Gastrocnemius medialis (tissue), 4 donors: ENCODE data around the gene CTAG1B. TPM values are rescaled to one million over a fixed set of nuclear protein-coding genes. Genes with fewer than 3 reads are reported as not detected.
"Not testable (repeated sequence)": the region's sequence is repeated elsewhere in the genome, so short reads cannot be mapped to it uniquely, and the experiment has no call there.

ENCODE experiments used
- ATAC-seq, 2 donors: fragments of 150-250 bp; one replicate each; pipeline ENCODE4 v1.9.1; 2016
- DNase-seq, 2 donors: peaks; one replicate each; pipeline ENCODE4 v3.0.0-alpha.2; 2019
- H3K27ac ChIP-seq, 4 donors: fragments of 200-600 bp; sonication (generic); 1 replicate in 1 of 4; 2 replicates in 3 of 4; pipeline ENCODE4 v1.5.1; 2016 to 2018; ENCODE audit warnings: mild to moderate bottlenecking in 2 of 4, moderate library complexity in 1 of 4
- H3K27me3 ChIP-seq, 3 donors: fragments of 200-600 bp; sonication (generic) in 2 of 3; 1 replicate in 1 of 3; 2 replicates in 2 of 3; pipeline versions ENCODE4 v1.5.1 to v1.6.0; 2016 to 2019; ENCODE audit warnings: mild to moderate bottlenecking in 1 of 3, moderate library complexity in 1 of 3
- H3K36me3 ChIP-seq, 2 donors: fragments of 200-600 bp; sonication (generic) in 1 of 2; one replicate each; pipeline ENCODE4 v1.5.1; 2017 to 2018
- H3K4me1 ChIP-seq, 2 donors: fragments of 200-600 bp; sonication (generic) in 1 of 2; one replicate each; pipeline ENCODE4 v1.5.1; 2016 to 2017; ENCODE audit warnings: mild to moderate bottlenecking in 2 of 2
- H3K4me3 ChIP-seq, 4 donors: fragments of 200-600 bp; sonication (generic) in 3 of 4; 1 replicate in 1 of 4; 2 replicates in 3 of 4; pipeline ENCODE4 v1.5.1; 2016 to 2019; ENCODE audit warnings: mild to moderate bottlenecking in 2 of 4
- H3K9me3 ChIP-seq, 3 donors: fragments of 200-600 bp; sonication (generic) in 2 of 3; 1 replicate in 1 of 3; 2 replicates in 2 of 3; pipeline ENCODE4 v1.5.1; 2016 to 2019
- CTCF ChIP-seq, 5 experiments: fragments of 450-650 bp in 3 of 5; fragments of 200-600 bp in 2 of 5; sonication (generic) in 2 of 5; IDR thresholded peaks in 4 of 5; conservative IDR thresholded peaks in 1 of 5; 1 replicate in 4 of 5; 2 replicates in 1 of 5; pipeline ENCODE4 v1.5.1; 2016 to 2019; ENCODE audit warnings: antibody characterized with exemption in 5 of 5, mild to moderate bottlenecking in 3 of 5, moderate library complexity in 3 of 5
- POLR2A ChIP-seq, 2 donors: fragments of 450-650 bp; IDR thresholded peaks; one replicate each; pipeline ENCODE4 v1.6.1; 2017; ENCODE audit warnings: antibody characterized with exemption in 2 of 2, mild to moderate bottlenecking in 2 of 2, moderate library complexity in 2 of 2
- in situ Hi-C, 4 donors: fragments of 200-750 bp; cut with MboI; loops; one replicate each; pipeline versions ENCODE4 v1.15.0 to v1.8.0; 2017; ENCODE audit warnings: low sequenced_read_pairs in 4 of 4
- intact Hi-C: fragments of 100-400 bp; cut with DNase I; formaldehyde crosslinking; loops from one replicate; pipeline ENCODE4 v1.15.1; 2023; ENCODE audit warnings: low total_unique reads
- total RNA-seq, 4 donors: library from RNA; depleted of rRNA; stranded (reverse); fragments of >200 nt; gene quantifications; one replicate each; pipeline versions ENCODE4 v1.1.0 to v1.2.3, GENCODE V29; 2016

The CTAG1B gene
- total RNA-seq, 4 donors from 2014 or later = not detected

- Histone ChIP-seq H3K36me3 (no peaks in the 10 kb centered on the region), H3K4me1 (no peaks in the 10 kb centered on the region), H3K9me3 (no peaks in the 10 kb centered on the region), H3K27me3 (no peaks in the 10 kb centered on the region), H3K27ac (no peak overlapping the region), H3K4me3 (no peak overlapping the region)
- in situ Hi-C loops (no loop called here), intact Hi-C loops (no loop called here)
- DNase-seq (no peak), ATAC-seq (no peak)
- TF ChIP-seq CTCF (IDR thresholded peaks at IDR 0.05 in 4 of 5, conservative IDR thresholded peaks at IDR 0.05 in 1 of 5) (no peak), POLR2A (IDR thresholded peaks at IDR 0.05) (no peak)
Measured at GRCh38 chrX:154654372-154654771, 35.3 kb upstream of the CTAG1B start.

GRCh38 chrX:154653413-154653812 lies 34.3 kb upstream of the CTAG1B start, which contains the start of gene CTAG2:
TSS of gene CTAG2 (minus strand) at chrX:154653579. CDS start at chrX:154653515, 64 bp downstream.
- H3K27ac ChIP-seq, in situ Hi-C loops, H3K4me1 ChIP-seq, ATAC-seq, H3K9me3 ChIP-seq, DNase-seq, H3K4me3 ChIP-seq, H3K27me3 ChIP-seq, intact Hi-C loops, H3K36me3 ChIP-seq: not testable (repeated sequence)

- ATAC-seq (no peak), DNase-seq (no peak)
- TF ChIP-seq CTCF (IDR thresholded peaks at IDR 0.05 in 4 of 5, conservative IDR thresholded peaks at IDR 0.05 in 1 of 5) = no peak
- TF ChIP-seq POLR2A (IDR thresholded peaks at IDR 0.05) = no peak
- Histone ChIP-seq H3K36me3 (no peaks in the 10 kb centered on the region), H3K4me1 (no peaks in the 10 kb centered on the region), H3K4me3 (no peak overlapping the region), H3K9me3 (no peaks in the 10 kb centered on the region), H3K27ac (no peak overlapping the region), H3K27me3 (no peaks in the 10 kb centered on the region)
- in situ Hi-C loops = no loop called here
- intact Hi-C loops = no loop called here
Measured at GRCh38 chrX:154653048-154653401, 33.9 kb upstream of the CTAG1B start.

- Histone ChIP-seq H3K9me3 (no peaks in the 10 kb centered on the region), H3K4me1 (no peaks in the 10 kb centered on the region), H3K27ac (no peak overlapping the region), H3K27me3 (no peaks in the 10 kb centered on the region), H3K36me3 (no peaks in the 10 kb centered on the region), H3K4me3 (no peak overlapping the region)
- no peak for ATAC-seq
- DNase-seq = no peak
- intact Hi-C loops = no loop called here
- in situ Hi-C loops = no loop called here
- TF ChIP-seq POLR2A (IDR thresholded peaks at IDR 0.05) = no peak
- TF ChIP-seq CTCF (IDR thresholded peaks at IDR 0.05 in 4 of 5, conservative IDR thresholded peaks at IDR 0.05 in 1 of 5) = no peak
Measured at GRCh38 chrX:154652311-154653047, 33.4 kb upstream of the CTAG1B start.

- ATAC-seq = no peak
- in situ Hi-C loops = no loop called here
- TF ChIP-seq CTCF (IDR thresholded peaks at IDR 0.05 in 4 of 5, conservative IDR thresholded peaks at IDR 0.05 in 1 of 5) (no peak), POLR2A (IDR thresholded peaks at IDR 0.05) (no peak)
- H3K27me3 ChIP-seq = no peaks in the 10 kb centered on the region
- no peaks in the 10 kb centered on the region for H3K9me3 ChIP-seq
- no peaks in the 10 kb centered on the region for H3K4me1 ChIP-seq
- no peak overlapping the region for H3K27ac ChIP-seq
- H3K4me3 ChIP-seq = no peak overlapping the region
- no peak for DNase-seq
- no peaks in the 10 kb centered on the region for H3K36me3 ChIP-seq
- intact Hi-C loops = no loop called here
Measured at GRCh38 chrX:154650221-154650510, 31.1 kb upstream of the CTAG1B start.
